AML-193 (cell line): ENCODE measurements around the gene CISD2.
"Not testable (repeated sequence)": the region's sequence is repeated elsewhere in the genome, so short reads cannot be mapped to it uniquely, and the experiment has no call there.

Experiments
- DNase-seq, 2 experiments: peaks; one replicate each; lab custom pipeline; 2025; lab: John Stamatoyannopoulos, UW

The CISD2 gene

GRCh38 chr4:102849579-102850104 is 19.1 kb upstream of the CISD2 start:
- DNase-seq, result no peak

DNA sequence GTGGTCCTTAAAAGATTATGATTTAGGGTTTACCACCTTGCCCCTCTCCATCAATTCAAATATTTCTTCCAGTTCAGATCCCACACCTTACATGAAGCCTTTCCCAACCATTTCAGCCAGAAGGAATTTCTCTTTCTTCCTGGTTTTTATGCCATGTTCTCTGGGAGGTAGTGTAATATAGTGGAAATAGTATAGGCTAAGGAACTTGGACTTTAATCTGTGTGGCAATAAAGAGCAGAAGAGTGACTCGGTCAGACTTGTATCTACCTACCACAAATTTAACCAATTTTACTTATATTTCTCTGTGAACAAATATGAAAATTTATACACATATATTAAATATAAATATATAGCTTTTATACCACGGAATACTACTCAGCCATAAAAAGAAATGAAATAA is 18.4 kb upstream of the CISD2 start:
- DNase-seq, result no peak

GRCh38 chr4:102858828-102859464 is 9.8 kb upstream of the CISD2 start:
- no peak for DNase-seq

DNA sequence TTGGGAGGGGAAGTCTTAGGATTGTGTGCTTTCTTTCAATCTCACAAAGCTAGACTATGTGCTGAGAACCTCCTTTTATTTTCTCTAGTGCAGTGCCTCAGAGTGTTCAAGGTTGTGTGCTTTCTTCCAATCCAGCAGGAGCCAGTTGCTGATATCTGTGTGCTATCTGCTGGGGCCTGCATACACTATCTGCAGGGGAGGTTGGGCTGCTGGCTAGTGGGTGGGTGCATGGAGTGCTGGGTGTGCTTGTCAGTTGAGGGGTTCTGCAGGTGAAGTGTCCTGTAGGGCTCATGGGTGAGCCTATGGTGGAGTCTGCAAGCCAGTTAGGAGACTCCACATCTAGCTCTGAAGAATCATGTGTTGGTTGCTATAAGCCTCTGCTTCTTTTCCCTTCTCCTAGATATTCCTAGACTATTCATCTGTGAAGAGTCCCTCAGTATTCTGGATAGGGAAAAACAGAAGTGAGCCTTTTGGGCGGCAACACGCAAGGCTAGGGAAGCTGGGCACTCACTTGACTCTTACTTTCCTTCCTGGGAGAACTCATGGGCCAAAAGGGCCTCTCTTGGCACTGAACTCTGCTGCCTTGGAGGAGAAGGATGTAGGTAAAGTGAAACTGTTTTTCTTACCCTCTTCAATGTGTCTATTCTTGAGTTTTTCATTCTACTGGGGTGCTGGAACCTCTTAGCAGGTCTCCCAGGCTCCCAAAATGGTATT is 8.0 kb upstream of the CISD2 start:
- DNase-seq, result no peak

- peak; percentile 71 to 81 for DNase-seq
Observed at GRCh38 chr4:102862016-102862415, 6.8 kb upstream of the CISD2 start.

DNA sequence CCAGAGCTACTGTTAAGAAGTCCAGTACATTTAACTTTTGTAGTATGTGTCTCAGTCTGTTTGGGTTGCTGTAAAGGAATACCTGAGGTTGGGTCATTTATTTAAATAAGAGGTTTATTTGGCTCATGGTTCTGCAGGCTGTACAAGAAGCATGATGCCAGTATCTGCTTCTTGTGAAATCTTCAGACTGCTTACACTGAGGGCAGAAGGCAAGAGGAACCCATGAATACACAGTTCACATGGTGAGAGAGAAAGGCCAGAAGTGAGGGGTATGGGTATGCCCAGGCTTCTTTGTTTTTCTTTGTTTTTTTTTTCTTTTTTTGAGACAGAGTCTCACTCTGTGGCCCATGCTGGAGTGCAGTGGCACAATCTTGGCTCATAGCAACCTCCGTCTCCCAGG is 6.0 kb upstream of the CISD2 start:
- DNase-seq, result peak in 1 of 2 experiments; percentile 12

DNA sequence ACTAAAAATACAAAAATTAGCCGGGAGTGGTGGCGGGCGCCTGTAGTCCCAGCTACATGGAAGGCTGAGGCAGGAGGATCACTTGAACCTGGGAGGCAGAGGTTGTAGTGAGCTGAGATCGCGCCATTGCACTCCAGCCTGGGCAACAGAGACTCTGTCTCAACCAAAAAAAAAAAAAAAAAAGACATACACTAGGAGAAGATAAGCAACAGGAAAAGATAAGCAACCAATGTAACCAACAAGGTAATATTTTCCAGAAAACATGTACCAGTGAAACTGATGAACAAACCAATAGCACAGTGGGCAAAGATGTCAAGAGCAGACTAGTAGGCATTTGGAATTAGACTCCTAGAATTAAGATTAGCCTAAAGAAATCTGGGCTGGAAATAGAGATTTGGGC is 3.5 kb upstream of the CISD2 start:
- DNase-seq, result not testable (repeated sequence)

DNA sequence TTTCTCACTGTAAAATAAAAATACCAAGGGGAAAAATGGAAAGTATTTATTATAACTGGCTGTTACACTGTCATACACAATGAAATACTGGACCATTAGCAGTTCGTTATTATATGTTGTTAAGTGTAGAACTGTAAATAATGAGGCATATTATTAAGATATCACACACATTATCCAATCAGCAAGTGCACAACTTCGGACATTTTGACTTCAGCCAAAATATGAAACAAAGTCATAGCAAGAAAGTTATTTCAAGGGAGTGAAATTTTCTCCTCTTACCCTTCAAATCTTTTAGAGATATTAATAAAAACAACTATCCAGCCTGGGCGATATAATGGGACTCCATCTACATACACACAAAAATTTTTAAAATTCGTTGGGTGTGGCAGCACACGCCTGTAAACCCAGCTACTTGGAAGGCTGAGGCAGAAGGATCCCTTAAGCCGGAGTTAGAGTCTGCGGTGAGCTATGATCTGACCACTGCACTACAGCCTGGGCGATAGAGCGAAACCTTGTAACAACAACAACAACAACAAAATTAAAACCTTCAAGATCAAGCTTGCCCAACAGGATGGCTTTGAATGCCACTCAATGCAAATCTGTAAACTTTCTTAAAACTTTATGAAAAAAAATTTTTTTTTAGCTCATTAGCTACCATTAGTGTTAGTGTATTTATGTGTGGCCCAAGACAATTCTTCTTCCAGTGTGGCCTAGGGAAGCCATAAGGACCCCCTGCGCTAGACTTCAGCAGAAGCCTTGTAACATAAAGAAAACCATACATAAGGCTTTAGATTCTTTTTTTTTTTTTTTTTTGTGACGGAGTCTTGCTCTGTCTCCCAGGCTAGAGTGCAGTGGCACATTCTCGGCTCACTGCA is 1.3 kb upstream of the CISD2 start:
- DNase-seq, result peak; percentile 25 to 35

- DNase-seq, result no peak
Observed at GRCh38 chr4:102868153-102868780, 525 bp upstream of the CISD2 start.

- peak in 1 of 2 experiments; percentile 37 for DNase-seq
Observed at GRCh38 chr4:102869569-102870197, 891 bp downstream of the CISD2 start.

- DNase-seq, result peak; percentile 48 to 49
Observed at GRCh38 chr4:102871772-102872171, 3.0 kb downstream of the CISD2 start.

- not testable (repeated sequence) for DNase-seq
Observed at GRCh38 chr4:102877477-102878106, 8.8 kb downstream of the CISD2 start.

- DNase-seq, result not testable (repeated sequence)
Observed at GRCh38 chr4:102878349-102878748, 9.6 kb downstream of the CISD2 start.

GRCh38 chr4:102878901-102879300 is 10.1 kb downstream of the CISD2 start:
- DNase-seq, result no peak

GRCh38 chr4:102881343-102881742 is 12.6 kb downstream of the CISD2 start:
- no peak for DNase-seq

- no peak for DNase-seq
Observed at GRCh38 chr4:102883278-102883677, 14.5 kb downstream of the CISD2 start.

GRCh38 chr4:102888570-102888969 is 19.8 kb downstream of the CISD2 start:
- DNase-seq, result not testable (repeated sequence)

GRCh38 chr4:102889866-102890265 is 21.1 kb downstream of the CISD2 start:
- DNase-seq, result not testable (repeated sequence)

GRCh38 chr4:102896547-102896946 is 27.8 kb downstream of the CISD2 start:
- DNase-seq, result not testable (repeated sequence)

- DNase-seq, result not testable (repeated sequence)
Observed at GRCh38 chr4:102897610-102898009, 28.8 kb downstream of the CISD2 start.

DNA sequence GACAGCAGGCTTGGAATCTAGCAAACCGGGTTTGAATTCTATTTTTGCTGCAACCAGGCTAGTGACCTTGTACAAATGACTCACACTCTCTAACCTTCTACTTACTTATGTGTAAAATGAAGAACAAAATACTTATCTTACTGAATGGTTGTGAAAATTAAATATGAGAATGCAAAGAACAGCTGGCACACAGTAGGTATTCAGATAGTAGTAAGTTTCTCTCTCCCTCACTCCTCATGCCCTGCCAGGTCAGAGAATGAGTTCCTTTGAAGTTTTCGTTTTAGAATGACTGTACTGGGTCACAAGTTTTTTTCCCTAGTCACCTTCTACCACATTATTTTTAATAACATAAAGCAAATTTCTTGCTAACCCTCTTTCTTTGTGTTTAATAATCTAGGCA is 33.0 kb downstream of the CISD2 start:
- no peak for DNase-seq
